Measurements from ENCODE around the gene CEP63.
A peak's percentile ranks its signal among the peaks of the same experiment; 100 is the strongest.

Gene CEP63

GRCh38 chr3:134457376-134458074 lies 28.3 kb upstream of the CEP63 start:
- no peak for TF ChIP-seq CTCF (IDR thresholded peaks at IDR 0.05; ENCODE audit: control insufficient read depth, insufficient read depth, low read depth, low read length, missing control alignments)
- DNase-seq (ENCODE audit: low read depth), result no peak
- no peak overlapping the region for H3K4me3 ChIP-seq (ENCODE audit: control insufficient read depth, low read depth, low read length)

DNA sequence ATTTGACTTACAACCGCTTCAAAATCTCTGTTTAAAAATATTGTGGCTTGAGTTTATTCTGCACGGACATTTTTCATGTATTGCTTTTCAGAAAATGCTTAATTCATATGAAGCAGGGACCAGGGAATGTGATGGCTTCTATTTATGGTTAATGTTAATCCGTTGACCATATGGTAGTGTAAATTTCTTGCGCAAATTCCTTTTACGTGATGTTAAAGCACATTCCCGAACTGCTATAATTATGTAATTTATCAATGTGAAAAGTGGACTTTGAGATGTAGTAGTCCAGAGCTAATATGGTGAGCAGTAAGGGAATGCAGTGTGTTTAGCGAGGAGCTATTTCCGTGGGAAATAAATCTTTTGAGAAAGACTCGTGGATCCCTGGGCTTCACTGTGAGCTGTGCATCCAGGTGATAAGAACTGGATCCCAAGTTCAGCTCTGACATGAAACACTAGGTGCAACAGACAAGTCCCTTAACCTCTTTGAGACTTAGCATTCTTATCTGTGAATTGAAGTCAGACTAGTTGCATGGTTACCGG lies 27.4 kb upstream of the CEP63 start:
- no peak for DNase-seq (ENCODE audit: low read depth)
- H3K4me3 ChIP-seq (ENCODE audit: control insufficient read depth, low read depth, low read length), result no peak overlapping the region
- no peak for TF ChIP-seq CTCF (IDR thresholded peaks at IDR 0.05; ENCODE audit: control insufficient read depth, insufficient read depth, low read depth, low read length, missing control alignments)

DNA sequence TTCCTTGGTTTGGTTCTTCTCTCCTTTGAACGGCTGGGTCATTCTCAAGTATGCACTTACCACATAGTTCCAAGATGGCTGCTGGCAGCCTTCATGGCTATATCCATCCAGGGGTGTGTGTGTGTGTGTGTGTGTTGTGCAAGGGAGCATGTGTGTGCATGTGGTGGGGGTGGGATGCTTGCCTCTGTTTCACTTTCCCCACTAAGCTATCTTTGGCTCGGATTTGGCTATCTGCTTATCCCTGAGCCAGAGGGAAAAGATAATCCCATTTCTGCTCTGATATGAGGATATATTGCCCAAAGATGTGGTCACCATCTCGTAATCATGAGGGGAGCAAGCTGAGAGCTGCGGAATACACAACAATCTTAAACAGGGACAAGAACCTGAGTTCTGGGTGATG lies 26.3 kb upstream of the CEP63 start:
- H3K4me3 ChIP-seq (ENCODE audit: control insufficient read depth, low read depth, low read length), result no peak overlapping the region
- TF ChIP-seq CTCF (IDR thresholded peaks at IDR 0.05; ENCODE audit: control insufficient read depth, insufficient read depth, low read depth, low read length, missing control alignments), result no peak
- DNase-seq (ENCODE audit: low read depth), result no peak

GRCh38 chr3:134460965-134461364 lies 24.9 kb upstream of the CEP63 start:
- no peak for TF ChIP-seq CTCF (IDR thresholded peaks at IDR 0.05; ENCODE audit: control insufficient read depth, insufficient read depth, low read depth, low read length, missing control alignments)
- DNase-seq (ENCODE audit: low read depth), result peak; percentile 98
- no peak overlapping the region for H3K4me3 ChIP-seq (ENCODE audit: control insufficient read depth, low read depth, low read length)

GRCh38 chr3:134462331-134462941 lies 23.4 kb upstream of the CEP63 start:
- H3K4me3 ChIP-seq (ENCODE audit: control insufficient read depth, low read depth, low read length), result no peak overlapping the region; the same call in 1 of the 2 replicates
- TF ChIP-seq CTCF (IDR thresholded peaks at IDR 0.05; ENCODE audit: control insufficient read depth, insufficient read depth, low read depth, low read length, missing control alignments), result no peak

DNA sequence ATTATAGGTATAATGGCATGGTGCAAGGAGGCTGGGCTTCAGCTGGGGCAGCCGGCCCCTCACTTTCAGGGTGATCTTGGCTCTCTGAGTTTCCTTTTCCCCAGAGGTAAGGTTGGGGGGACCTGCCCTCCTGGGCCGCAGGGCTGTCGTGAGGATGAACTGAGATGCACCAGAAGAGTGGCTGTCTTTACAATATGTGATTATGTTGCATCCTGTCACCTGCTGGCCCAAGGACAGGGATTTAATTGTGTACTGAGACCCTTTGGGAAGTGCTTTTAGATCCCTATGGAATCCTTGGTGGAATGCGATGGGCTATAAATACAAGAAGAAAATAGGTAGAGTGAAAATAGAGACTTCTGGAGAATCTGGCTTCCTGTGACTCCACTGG lies 22.2 kb upstream of the CEP63 start:
- DNase-seq (ENCODE audit: low read depth), result no peak
- no peak overlapping the region for H3K4me3 ChIP-seq (ENCODE audit: control insufficient read depth, low read depth, low read length)
- no peak for TF ChIP-seq CTCF (IDR thresholded peaks at IDR 0.05; ENCODE audit: control insufficient read depth, insufficient read depth, low read depth, low read length, missing control alignments)

More at GRCh38 chr3:134462331-134462941, 23.4 kb upstream of the CEP63 start:
- peak; percentile 86 for DNase-seq (ENCODE audit: low read depth)
